K562 (cell line): ENCODE data around the gene RALY. TPM values are rescaled to one million over a fixed set of nuclear protein-coding genes. Genes with fewer than 3 reads are reported as not detected.

Source experiments
- ATAC-seq: fragments of 200-7000 bp; cut with Tn5 transposase; 3 replicates; pipeline ENCODE4 v1.9.1; 2020; ENCODE audit warnings: moderate library complexity
- BruUV-seq: library from RNA; stranded (reverse); fragments of 400-500 nt; replicated peaks from 2 replicates; lab custom pipeline; 2021; lab: Mats Ljungman, UMichigan
- CTCF ChIA-PET: fragments of 300-600 bp; formaldehyde crosslinking; extraction: SDS; loops from one replicate; lab custom pipeline; 2021; ENCODE audit warnings: low intra/inter-chr PET ratio; lab: Yijun Ruan, JAX
- POLR2A ChIA-PET: fragments of 300-600, 350-650 bp; sonication (Branson Sonifier 250); formaldehyde crosslinking; extraction: SDS; loops from one replicate; lab custom pipeline; 2021; ENCODE audit warnings: antibody characterized with exemption, inconsistent platforms; lab: Yijun Ruan, JAX
- DNase-seq, 4 experiments: peaks; one replicate each; pipeline versions ENCODE4 v3.0.0 to v3.0.0-alpha.2; 2011 to 2018; ENCODE audit warnings: low spot score in 3 of 4, mixed read lengths in 3 of 4; ENCODE audit errors: extremely low read depth in 1 of 4
- FAIRE-seq: peaks from 2 replicates; lab custom pipeline; 2011; peaks lifted over from hg19 to GRCh38; lab: Jason Lieb, UNC
- H2AFZ ChIP-seq: 2 replicates; pipeline ENCODE4 v1.6.0; 2011; ENCODE audit warnings: low read depth, low read length, control low read depth, inconsistent platforms
- H3K27ac ChIP-seq: fragments of 200-600 bp; 3 replicates; pipeline ENCODE4 v1.8.0; 2011; ENCODE audit warnings: low read depth, mild to moderate bottlenecking, control low read depth, inconsistent platforms, low read length, moderate library complexity, mixed read lengths; ENCODE audit errors: extremely low read depth
- H3K27me3 ChIP-seq, 2 experiments: fragments of 300-600 bp in 1 of 2; 2 replicates in 1 of 2; 3 replicates in 1 of 2; pipeline versions ENCODE4 v1.6.0 to v1.8.0; 2011; ENCODE audit warnings: inconsistent platforms in 2 of 2, low read length in 2 of 2, mild to moderate bottlenecking in 1 of 2, mixed read lengths in 1 of 2, moderate library complexity in 1 of 2; ENCODE audit not compliant: control insufficient read depth in 2 of 2, insufficient read depth in 2 of 2
- H3K36me3 ChIP-seq: fragments of 300-600 bp; 3 replicates; pipeline ENCODE4 v1.8.0; 2011; ENCODE audit warnings: mild to moderate bottlenecking, low read length, inconsistent platforms; ENCODE audit not compliant: control insufficient read depth, insufficient read depth
- H3K4me1 ChIP-seq, 2 experiments: fragments of 200-600 bp in 1 of 2; replicated peaks in 1 of 2; 2 replicates in 1 of 2; 3 replicates in 1 of 2; pipeline versions ENCODE4 v1.5.1 to v1.8.0; 2011; ENCODE audit warnings: inconsistent platforms in 2 of 2, low read length in 2 of 2, mild to moderate bottlenecking in 1 of 2, mixed read lengths in 1 of 2, moderate library complexity in 1 of 2; ENCODE audit not compliant: control insufficient read depth in 2 of 2, insufficient read depth in 2 of 2
- H3K4me2 ChIP-seq: 2 replicates; pipeline ENCODE4 v1.6.1; 2011; ENCODE audit warnings: low read length, control low read depth, inconsistent platforms, mixed read lengths; ENCODE audit not compliant: insufficient read depth
- H3K4me3 ChIP-seq: fragments of 200-600 bp; sonication (generic), shearing (Covaris generic); 2 replicates; pipeline ENCODE4 v1.5.1; 2016; ENCODE audit warnings: control low read depth, inconsistent platforms
- H3K79me2 ChIP-seq: fragments of 200-600 bp; 3 replicates; pipeline ENCODE4 v1.8.0; 2011; ENCODE audit warnings: low read length, inconsistent platforms; ENCODE audit not compliant: control insufficient read depth, insufficient read depth
- H3K9ac ChIP-seq, 2 experiments: 2 replicates each; pipeline versions ENCODE4 v1.6.0 to v1.6.1; 2011; ENCODE audit warnings: low read depth in 2 of 2, low read length in 2 of 2, control low read depth in 1 of 2, inconsistent platforms in 1 of 2, mild to moderate bottlenecking in 1 of 2, mixed read lengths in 1 of 2; ENCODE audit not compliant: insufficient read depth in 1 of 2
- H3K9me1 ChIP-seq: one replicate; pipeline ENCODE4 v1.6.0; 2011; ENCODE audit warnings: inconsistent platforms, mild to moderate bottlenecking, low read length, moderate library complexity; ENCODE audit not compliant: control insufficient read depth, insufficient read depth
- H3K9me3 ChIP-seq: replicated peaks from 2 replicates; pipeline ENCODE4 v1.5.1; 2011; ENCODE audit warnings: low read depth, low read length, inconsistent platforms; ENCODE audit not compliant: control insufficient read depth, insufficient read depth
- H4K20me1 ChIP-seq: replicated peaks from 2 replicates; pipeline ENCODE4 v1.6.1; 2011; ENCODE audit warnings: low read length, inconsistent platforms, mixed read lengths; ENCODE audit not compliant: control insufficient read depth, insufficient read depth
- DDX20 ChIP-seq: fragments of 450-650 bp; IDR thresholded peaks from 2 replicates; pipeline ENCODE4 v1.6.1; 2016; ENCODE audit warnings: missing genetic modification characterization, low read depth, mild to moderate bottlenecking, missing compliant biosample characterization, moderate library complexity
- DMBX1 ChIP-seq: fragments of 250-450 bp; sonication (Bioruptor Pico); IDR thresholded peaks from 2 replicates; pipeline ENCODE4 v1.8.0; 2022; ENCODE audit warnings: inconsistent platforms, mild to moderate bottlenecking, moderate library complexity, borderline replicate concordance
- GATAD2A ChIP-seq: fragments of 450-650 bp; IDR thresholded peaks from 2 replicates; pipeline ENCODE4 v1.6.1; 2017
- HIVEP1 ChIP-seq: fragments of 250-450 bp; sonication (Bioruptor Pico); IDR thresholded peaks from 2 replicates; pipeline ENCODE4 v1.4.0; 2020; ENCODE audit warnings: mild to moderate bottlenecking
- MAX ChIP-seq: sonication (generic); formaldehyde crosslinking; IDR thresholded peaks from 2 replicates; pipeline ENCODE4 v1.9.0; 2022; ENCODE audit warnings: mild to moderate bottlenecking, missing genetic modification reagents
- MNT ChIP-seq, 2 experiments: fragments of 450-650 bp; conservative IDR thresholded peaks; 2 replicates each; pipeline ENCODE4 v1.6.1; 2017; ENCODE audit warnings: mild to moderate bottlenecking in 2 of 2, moderate library complexity in 2 of 2
- NFXL1 ChIP-seq: fragments of 450-650 bp; formaldehyde crosslinking; IDR thresholded peaks from 2 replicates; pipeline ENCODE4 v1.4.0; 2021; ENCODE audit warnings: mild to moderate bottlenecking
- PTTG1 ChIP-seq: fragments of 450-650 bp; IDR thresholded peaks from 2 replicates; pipeline ENCODE4 v1.6.1; 2016; ENCODE audit warnings: low read depth, mild to moderate bottlenecking, missing genetic modification characterization, missing compliant biosample characterization
- SAFB ChIP-seq: fragments of 200-400 bp; formaldehyde crosslinking; IDR thresholded peaks from 2 replicates; pipeline ENCODE4 v1.6.1; 2017; ENCODE audit warnings: low read depth, low read length, borderline replicate concordance
- SLC30A9 ChIP-seq: fragments of 250-450 bp; sonication (Bioruptor Pico); IDR thresholded peaks from 2 replicates; pipeline ENCODE4 v1.8.0; 2022; ENCODE audit warnings: mild to moderate bottlenecking, moderate library complexity
- SREBF1 ChIP-seq: fragments of 150-350 bp; IDR thresholded peaks from 2 replicates; pipeline ENCODE4 v1.6.1; 2014; ENCODE audit warnings: antibody characterized with exemption, low read depth, low read length, borderline replicate concordance
- TAF9B ChIP-seq: fragments of 450-650 bp; IDR thresholded peaks from 2 replicates; pipeline ENCODE4 v1.6.1; 2018; ENCODE audit warnings: mild to moderate bottlenecking; ENCODE audit not compliant: partially characterized antibody
- ZNF124 ChIP-seq: sonication (generic); formaldehyde crosslinking; IDR thresholded peaks from 2 replicates; pipeline ENCODE4 v1.8.1; 2022; ENCODE audit warnings: missing genetic modification reagents
- ZNF444 ChIP-seq: fragments of 250-450 bp; sonication (Bioruptor Pico); IDR thresholded peaks from 2 replicates; pipeline ENCODE4 v1.4.0; 2020; ENCODE audit warnings: mild to moderate bottlenecking, moderate library complexity
- in situ Hi-C: fragments of 300-500 bp; cut with MboI; formaldehyde crosslinking; loops from 4 replicates; pipeline ENCODE4 v1.15.0; 2018; ENCODE audit warnings: inconsistent platforms, mixed read lengths
- intact Hi-C: fragments of 100-400 bp; cut with micrococcal nuclease; formaldehyde crosslinking; loops from 2 replicates; pipeline ENCODE4 v1.14.2; 2022
- polyA plus RNA-seq, 8 experiments: library from polyadenylated mRNA; depleted of rRNA in 4 of 8; stranded (reverse) in 5 of 8; unstranded in 3 of 8; fragments of >200 nt; fragmentation: Nextera tagmentation in 2 of 8; fragmentation: Illumina TruSeq in 1 of 8; extraction: Ambion mirVana in 2 of 8; extraction: Trizol in 1 of 8; gene quantifications; 2 replicates each; pipeline versions ENCODE4 v1.2.1 to v1.2.3, GENCODE V29; 2011 to 2014; ENCODE audit warnings: inconsistent platforms in 1 of 8, missing spikeins in 1 of 8
- total RNA-seq, 7 experiments: library from RNA; depleted of rRNA in 6 of 7; stranded (reverse); fragments of >200 nt in 6 of 7; fragmentation: Illumina TruSeq in 2 of 7; extraction: Trizol in 2 of 7; gene quantifications; 2 replicates each; pipeline versions ENCODE4 v1.2.1 to v1.2.3, GENCODE V29; 2011 to 2021; ENCODE audit warnings: low replicate concordance in 1 of 7
- TF ChIP-seq, protein P1 (sequence below): fragments of 450-650 bp; IDR thresholded peaks from 2 replicates; pipeline ENCODE4 v1.6.1; 2016; ENCODE audit warnings: mild to moderate bottlenecking
- TF ChIP-seq, protein P2 (sequence below), 2 experiments: fragments of 200-800 bp in 1 of 2; sonication (Bioruptor generic) in 1 of 2; sonication (generic) in 1 of 2; formaldehyde crosslinking in 1 of 2; IDR thresholded peaks in 1 of 2; conservative IDR thresholded peaks in 1 of 2; 2 replicates each; pipeline versions ENCODE4 v1.5.0 to v1.6.1; 2016 to 2020; ENCODE audit warnings: missing compliant biosample characterization in 1 of 2, missing genetic modification characterization in 1 of 2, missing genetic modification reagents in 1 of 2

RALY gene
- total and polyA plus RNA-seq, 9 of the 15 experiments (the other 6 are each of a cell fraction or from before 2014, with no cell fraction given): 0.80 to 207 (median 128) TPM

GRCh38 chr20:34043025-34043424, 49.3 kb downstream of the RALY start:
- peaks cover 24% of the 10 kb centered on the region; the same call in 2 of the 3 replicates for H3K36me3 ChIP-seq
- H3K9me3 ChIP-seq: no peaks in the 10 kb centered on the region
- H3K79me2 ChIP-seq: peaks cover 69% of the 10 kb centered on the region
- H3K27me3 ChIP-seq: no peaks in the 10 kb centered on the region
- FAIRE-seq (no peak), ATAC-seq (no peak), DNase-seq (no peak)
- no peak overlapping the region for H3K4me2 ChIP-seq
- peaks cover 0 to 12% of the 10 kb centered on the region in 2 experiments; a peak in 3 of 5 replicates for H3K4me1 ChIP-seq
- CTCF ChIA-PET: no interaction called here
- BruUV-seq: no TSS peak
- H3K9ac ChIP-seq: no peak overlapping the region
- no peak overlapping the region for H2AFZ ChIP-seq
- peaks cover 31% of the 10 kb centered on the region for H4K20me1 ChIP-seq
- H3K9me1 ChIP-seq: peaks cover 6% of the 10 kb centered on the region
- intact Hi-C loops (no loop called here), in situ Hi-C loops (no loop called here)
- no peak overlapping the region for H3K4me3 ChIP-seq
- TF ChIP-seq MNT (conservative IDR thresholded peaks at IDR 0.05): no peak
- TF ChIP-seq, protein P1, sequence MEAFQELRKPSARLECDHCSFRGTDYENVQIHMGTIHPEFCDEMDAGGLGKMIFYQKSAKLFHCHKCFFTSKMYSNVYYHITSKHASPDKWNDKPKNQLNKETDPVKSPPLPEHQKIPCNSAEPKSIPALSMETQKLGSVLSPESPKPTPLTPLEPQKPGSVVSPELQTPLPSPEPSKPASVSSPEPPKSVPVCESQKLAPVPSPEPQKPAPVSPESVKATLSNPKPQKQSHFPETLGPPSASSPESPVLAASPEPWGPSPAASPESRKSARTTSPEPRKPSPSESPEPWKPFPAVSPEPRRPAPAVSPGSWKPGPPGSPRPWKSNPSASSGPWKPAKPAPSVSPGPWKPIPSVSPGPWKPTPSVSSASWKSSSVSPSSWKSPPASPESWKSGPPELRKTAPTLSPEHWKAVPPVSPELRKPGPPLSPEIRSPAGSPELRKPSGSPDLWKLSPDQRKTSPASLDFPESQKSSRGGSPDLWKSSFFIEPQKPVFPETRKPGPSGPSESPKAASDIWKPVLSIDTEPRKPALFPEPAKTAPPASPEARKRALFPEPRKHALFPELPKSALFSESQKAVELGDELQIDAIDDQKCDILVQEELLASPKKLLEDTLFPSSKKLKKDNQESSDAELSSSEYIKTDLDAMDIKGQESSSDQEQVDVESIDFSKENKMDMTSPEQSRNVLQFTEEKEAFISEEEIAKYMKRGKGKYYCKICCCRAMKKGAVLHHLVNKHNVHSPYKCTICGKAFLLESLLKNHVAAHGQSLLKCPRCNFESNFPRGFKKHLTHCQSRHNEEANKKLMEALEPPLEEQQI: no peak
- no peak for TF ChIP-seq ZNF124 (CRISPR knock-in tag)
- no peak for TF ChIP-seq SREBF1
- TF ChIP-seq HIVEP1: no peak
- TF ChIP-seq SAFB: no peak
- no peak for TF ChIP-seq DDX20 (tag)
- TF ChIP-seq, protein P2, sequence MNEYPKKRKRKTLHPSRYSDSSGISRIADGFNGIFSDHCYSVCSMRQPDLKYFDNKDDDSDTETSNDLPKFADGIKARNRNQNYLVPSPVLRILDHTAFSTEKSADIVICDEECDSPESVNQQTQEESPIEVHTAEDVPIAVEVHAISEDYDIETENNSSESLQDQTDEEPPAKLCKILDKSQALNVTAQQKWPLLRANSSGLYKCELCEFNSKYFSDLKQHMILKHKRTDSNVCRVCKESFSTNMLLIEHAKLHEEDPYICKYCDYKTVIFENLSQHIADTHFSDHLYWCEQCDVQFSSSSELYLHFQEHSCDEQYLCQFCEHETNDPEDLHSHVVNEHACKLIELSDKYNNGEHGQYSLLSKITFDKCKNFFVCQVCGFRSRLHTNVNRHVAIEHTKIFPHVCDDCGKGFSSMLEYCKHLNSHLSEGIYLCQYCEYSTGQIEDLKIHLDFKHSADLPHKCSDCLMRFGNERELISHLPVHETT (CRISPR knock-in tag; conservative IDR thresholded peaks at IDR 0.05 in 1 of 2, IDR thresholded peaks at IDR 0.05 in 1 of 2): no peak
- no peak for TF ChIP-seq TAF9B
- TF ChIP-seq NFXL1 (CRISPR knock-in tag): no peak
- no peak for TF ChIP-seq MAX (CRISPR knock-in tag)
- no peak for TF ChIP-seq SLC30A9 (CRISPR knock-in tag)
- TF ChIP-seq GATAD2A: no peak
- no peak for TF ChIP-seq DMBX1 (CRISPR knock-in tag)
- no peak for TF ChIP-seq ZNF444 (CRISPR knock-in tag)
- no peak for TF ChIP-seq PTTG1 (tag)
- no peak overlapping the region for H3K27ac ChIP-seq
- POLR2A ChIA-PET: interaction anchor here (1.1 kb wide), 1 partner anchor 81 kb away, joined by 3 read pairs; no protein-coding TSS in a partner anchor
